Osteocyte (in vitro differentiated cells): Measurements from ENCODE around the gene SLCO3A1. TPM values are rescaled to one million over a fixed set of nuclear protein-coding genes. Genes with fewer than 3 reads are reported as not detected.

Experiments
- DNase-seq: peaks from one replicate; pipeline ENCODE4 v3.0.0; 2021; ENCODE audit warnings: mixed read lengths; ENCODE audit not compliant: unreplicated experiment; ENCODE audit errors: extremely low spot score
- H3K27ac Mint-ChIP-seq: one replicate; pipeline ENCODE4 v1.8.0; 2021; ENCODE audit warnings: mild to moderate bottlenecking, mixed read lengths; ENCODE audit not compliant: unreplicated experiment
- H3K27me3 Mint-ChIP-seq: one replicate; pipeline ENCODE4 v1.8.0; 2021; ENCODE audit warnings: mixed read lengths; ENCODE audit not compliant: unreplicated experiment
- H3K36me3 Mint-ChIP-seq: one replicate; pipeline ENCODE4 v1.8.0; 2021; ENCODE audit warnings: mixed read lengths; ENCODE audit not compliant: unreplicated experiment
- H3K4me1 Mint-ChIP-seq: one replicate; pipeline ENCODE4 v1.8.0; 2021; ENCODE audit warnings: mixed read lengths; ENCODE audit not compliant: unreplicated experiment
- H3K4me3 Mint-ChIP-seq: one replicate; pipeline ENCODE4 v1.8.0; 2021; ENCODE audit warnings: mild to moderate bottlenecking, moderate library complexity, mixed read lengths; ENCODE audit not compliant: unreplicated experiment
- H3K9me3 Mint-ChIP-seq: one replicate; pipeline ENCODE4 v1.8.0; 2021; ENCODE audit warnings: mixed read lengths; ENCODE audit not compliant: unreplicated experiment
- total RNA-seq: library from RNA; stranded (reverse); gene quantifications from 2 replicates; pipeline ENCODE4 v1.2.1, GENCODE V29; 2021
- TF ChIP-seq, protein P1 (sequence below): fragments of 200-600 bp; sonication (generic); IDR thresholded peaks from 2 replicates; pipeline ENCODE4 v1.5.0; 2021; ENCODE audit warnings: antibody characterized with exemption, mild to moderate bottlenecking, moderate library complexity

The SLCO3A1 gene
- total RNA-seq, 1 donor from 2014 or later, result 1.3 TPM

DNA sequence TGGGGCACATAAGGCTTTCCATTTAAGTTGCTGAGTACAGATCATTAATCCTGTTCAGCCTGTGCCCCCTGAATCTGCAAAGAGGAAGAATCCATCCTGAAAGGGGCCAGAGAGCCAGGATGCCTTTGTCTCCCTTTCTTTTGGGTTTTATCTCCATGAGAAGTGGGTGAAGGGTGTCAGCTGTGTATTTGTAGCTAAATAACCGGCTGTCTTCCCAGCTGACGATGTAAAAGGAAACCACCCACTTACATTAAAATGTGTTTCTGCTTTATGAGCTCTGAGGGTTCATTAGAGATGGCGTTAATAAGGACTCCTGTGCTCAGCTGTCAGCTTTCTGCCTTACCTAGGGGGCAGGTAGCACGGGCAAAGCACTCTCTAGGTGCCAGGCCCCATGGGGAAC is 83.4 kb downstream of the SLCO3A1 start:
- Mint-ChIP-seq H3K36me3 (no peaks in the 10 kb centered on the region), H3K4me1 (no peaks in the 10 kb centered on the region), H3K9me3 (no peaks in the 10 kb centered on the region), H3K4me3 (no peak overlapping the region), H3K27me3 (no peaks in the 10 kb centered on the region), H3K27ac (no peak overlapping the region)
- TF ChIP-seq, protein P1, sequence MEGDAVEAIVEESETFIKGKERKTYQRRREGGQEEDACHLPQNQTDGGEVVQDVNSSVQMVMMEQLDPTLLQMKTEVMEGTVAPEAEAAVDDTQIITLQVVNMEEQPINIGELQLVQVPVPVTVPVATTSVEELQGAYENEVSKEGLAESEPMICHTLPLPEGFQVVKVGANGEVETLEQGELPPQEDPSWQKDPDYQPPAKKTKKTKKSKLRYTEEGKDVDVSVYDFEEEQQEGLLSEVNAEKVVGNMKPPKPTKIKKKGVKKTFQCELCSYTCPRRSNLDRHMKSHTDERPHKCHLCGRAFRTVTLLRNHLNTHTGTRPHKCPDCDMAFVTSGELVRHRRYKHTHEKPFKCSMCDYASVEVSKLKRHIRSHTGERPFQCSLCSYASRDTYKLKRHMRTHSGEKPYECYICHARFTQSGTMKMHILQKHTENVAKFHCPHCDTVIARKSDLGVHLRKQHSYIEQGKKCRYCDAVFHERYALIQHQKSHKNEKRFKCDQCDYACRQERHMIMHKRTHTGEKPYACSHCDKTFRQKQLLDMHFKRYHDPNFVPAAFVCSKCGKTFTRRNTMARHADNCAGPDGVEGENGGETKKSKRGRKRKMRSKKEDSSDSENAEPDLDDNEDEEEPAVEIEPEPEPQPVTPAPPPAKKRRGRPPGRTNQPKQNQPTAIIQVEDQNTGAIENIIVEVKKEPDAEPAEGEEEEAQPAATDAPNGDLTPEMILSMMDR, result no peak
- DNase-seq, result no peak

DNA sequence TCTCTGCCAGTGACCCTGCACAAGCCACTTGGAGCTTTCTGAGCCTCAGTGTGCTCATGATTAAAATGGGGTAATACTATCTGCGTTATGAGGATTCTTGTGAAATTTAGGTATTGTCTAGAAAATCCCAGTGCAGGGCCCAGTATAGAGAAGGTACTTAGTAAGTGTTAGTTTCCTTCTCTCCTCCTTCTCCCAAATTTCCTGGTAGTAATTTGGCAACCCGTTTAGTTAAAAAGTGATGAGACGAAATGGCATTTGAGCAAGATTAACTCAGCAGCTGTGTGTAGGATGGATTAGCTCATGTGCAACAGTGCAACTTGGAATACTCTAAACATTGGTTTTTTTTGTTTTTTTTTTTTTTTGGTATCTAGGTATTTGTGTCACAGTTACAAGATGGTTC is 84.6 kb downstream of the SLCO3A1 start:
- DNase-seq, result no peak
- Mint-ChIP-seq H3K36me3 (no peaks in the 10 kb centered on the region), H3K4me3 (no peak overlapping the region), H3K4me1 (peaks cover 2% of the 10 kb centered on the region), H3K27ac (no peak overlapping the region), H3K9me3 (no peaks in the 10 kb centered on the region), H3K27me3 (no peaks in the 10 kb centered on the region)
- TF ChIP-seq, protein P1, result no peak

DNA sequence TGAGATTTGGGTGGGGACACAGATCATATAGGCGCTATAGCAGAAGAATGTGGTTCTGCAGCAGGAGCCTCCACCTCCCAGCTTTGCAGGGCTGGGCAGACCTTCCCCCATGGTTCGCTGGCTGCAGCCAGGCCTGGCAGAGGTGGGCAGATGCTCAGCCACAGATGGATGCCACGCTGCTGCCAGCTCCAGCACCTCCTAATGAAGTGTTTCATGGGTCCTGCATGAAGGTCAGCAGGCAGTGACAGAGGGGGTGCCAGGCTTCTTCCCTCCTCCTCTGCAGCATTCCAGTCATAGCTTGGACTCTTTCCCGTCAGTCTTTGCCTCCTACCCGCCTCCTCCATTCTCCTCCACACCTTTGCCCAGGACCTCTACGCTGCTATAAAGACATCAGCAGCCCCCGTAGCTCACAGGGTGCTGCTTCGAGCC is 85.9 kb downstream of the SLCO3A1 start:
- H3K4me1 Mint-ChIP-seq, result peaks cover 2% of the 10 kb centered on the region
- no peaks in the 10 kb centered on the region for H3K9me3 Mint-ChIP-seq
- no peaks in the 10 kb centered on the region for H3K27me3 Mint-ChIP-seq
- TF ChIP-seq, protein P1, result no peak
- H3K36me3 Mint-ChIP-seq, result no peaks in the 10 kb centered on the region
- no peak overlapping the region for H3K27ac Mint-ChIP-seq
- no peak for DNase-seq
- H3K4me3 Mint-ChIP-seq, result no peak overlapping the region

DNA sequence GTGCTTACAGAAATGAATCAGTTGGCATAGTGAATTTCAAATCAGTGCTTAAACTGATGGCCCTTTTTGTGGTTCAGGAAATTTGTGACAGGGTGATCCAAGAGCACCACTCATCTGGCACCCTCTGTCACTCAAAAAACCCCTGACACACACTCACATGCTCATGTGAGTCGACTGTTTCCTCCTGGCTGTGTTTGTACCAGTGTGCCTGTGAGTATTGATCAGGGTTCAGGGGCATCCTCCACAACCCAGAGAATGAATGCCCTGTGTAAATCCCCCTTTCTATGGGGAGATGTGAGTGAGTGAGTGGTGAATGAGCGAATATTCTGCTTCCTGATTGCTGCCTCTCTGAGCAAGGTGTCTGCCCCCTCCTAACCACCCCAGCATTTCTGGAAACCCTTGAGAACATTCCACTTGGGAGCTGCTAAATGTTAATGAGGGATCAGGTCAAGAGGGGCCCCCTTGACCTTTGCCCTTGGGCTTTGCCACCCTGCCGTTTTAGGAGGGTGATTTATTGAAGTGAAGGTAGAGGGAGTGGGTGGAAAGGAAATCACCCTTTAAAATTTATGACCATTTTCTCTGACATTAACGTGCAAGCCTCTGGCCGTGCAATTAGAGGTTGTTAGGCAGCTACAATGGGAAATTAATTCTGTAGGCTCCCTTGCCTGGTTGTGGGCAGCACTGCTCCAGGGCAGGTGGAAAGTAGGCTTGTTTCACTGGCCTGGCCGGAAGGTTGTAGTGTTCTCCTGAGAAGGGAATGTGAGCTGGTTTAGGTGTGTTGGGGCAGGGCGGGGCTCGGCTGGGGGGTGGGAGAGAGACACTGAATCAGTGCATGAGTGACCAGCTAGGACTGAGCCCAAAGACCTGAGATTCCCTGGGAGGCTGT is 87.2 kb downstream of the SLCO3A1 start:
- TF ChIP-seq, protein P1, result no peak

DNA sequence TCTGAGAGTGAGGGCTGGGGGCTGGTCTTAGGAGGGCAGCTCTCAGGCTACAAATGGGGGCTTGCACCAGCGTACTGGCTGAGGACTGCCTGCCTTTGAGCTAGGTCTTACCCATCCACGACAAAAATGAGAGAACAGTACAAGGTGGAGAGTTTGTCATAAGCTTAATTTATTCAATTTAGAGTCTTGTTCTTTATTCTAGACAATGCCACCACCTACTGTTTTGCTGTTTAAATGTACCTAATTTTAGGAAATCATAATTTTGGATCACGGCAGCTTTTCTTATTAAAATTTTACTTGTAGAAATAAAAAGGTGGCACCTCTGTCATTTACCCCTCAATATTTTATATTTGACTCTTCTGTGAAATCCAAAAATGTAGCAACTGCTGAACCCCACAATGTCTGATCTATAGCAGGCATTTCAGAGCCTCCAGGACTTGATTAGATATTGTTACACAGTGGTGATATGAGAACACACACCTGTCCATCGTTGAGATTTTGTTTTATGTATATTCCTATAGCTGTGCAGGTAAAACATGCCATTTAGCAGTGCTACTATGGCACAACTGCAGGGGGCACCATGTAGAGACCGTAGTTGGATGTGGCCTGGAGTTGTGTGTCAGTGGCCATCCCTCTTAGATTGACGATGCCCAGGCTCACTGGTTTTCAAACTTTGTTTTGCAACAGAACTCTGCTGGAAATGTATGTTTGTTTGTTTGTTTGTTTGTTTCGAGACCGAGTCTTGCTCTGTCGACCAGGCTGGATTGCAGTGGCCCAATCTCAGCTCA is 88.6 kb downstream of the SLCO3A1 start:
- H3K4me1 Mint-ChIP-seq, result peaks cover 2% of the 10 kb centered on the region
- peaks cover 10% of the 10 kb centered on the region for H3K27me3 Mint-ChIP-seq
- H3K36me3 Mint-ChIP-seq, result no peaks in the 10 kb centered on the region
- H3K4me3 Mint-ChIP-seq, result no peak overlapping the region
- DNase-seq, result no peak
- H3K9me3 Mint-ChIP-seq, result no peaks in the 10 kb centered on the region
- TF ChIP-seq, protein P1, result no peak
- H3K27ac Mint-ChIP-seq, result no peak overlapping the region

More for the DNA sequence above, 87.2 kb downstream of the SLCO3A1 start:
- H3K27ac Mint-ChIP-seq, result no peak overlapping the region
- H3K9me3 Mint-ChIP-seq, result no peaks in the 10 kb centered on the region
- H3K4me1 Mint-ChIP-seq, result peaks cover 2% of the 10 kb centered on the region
- DNase-seq, result no peak
- H3K4me3 Mint-ChIP-seq, result no peak overlapping the region
- H3K36me3 Mint-ChIP-seq, result no peaks in the 10 kb centered on the region
- peaks cover 2% of the 10 kb centered on the region for H3K27me3 Mint-ChIP-seq
